ENCODE results near the gene USP7.
"Not testable (repeated sequence)": the region's sequence is repeated elsewhere in the genome, so short reads cannot be mapped to it uniquely, and the experiment has no call there.

DNA sequence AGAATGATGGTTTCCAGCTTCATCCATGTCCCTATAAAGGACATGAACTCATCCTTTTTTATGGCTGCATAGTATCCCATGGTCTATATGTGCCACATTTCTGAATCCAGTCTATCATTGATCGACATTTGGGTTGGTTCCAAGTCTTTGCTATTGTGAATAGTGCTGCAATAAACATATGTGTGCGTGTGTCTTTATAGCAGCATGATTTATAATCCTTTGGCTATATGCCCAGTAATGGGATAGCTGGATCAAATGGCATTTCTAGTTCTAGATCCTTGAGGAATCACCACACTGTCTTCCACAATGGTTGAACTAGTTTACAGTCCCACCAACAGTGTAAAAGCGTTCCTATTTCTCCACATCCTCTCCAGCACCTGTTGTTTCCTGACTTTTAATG is 12.5 kb upstream of the USP7 start:
- TF ChIP-seq, protein P1, sequence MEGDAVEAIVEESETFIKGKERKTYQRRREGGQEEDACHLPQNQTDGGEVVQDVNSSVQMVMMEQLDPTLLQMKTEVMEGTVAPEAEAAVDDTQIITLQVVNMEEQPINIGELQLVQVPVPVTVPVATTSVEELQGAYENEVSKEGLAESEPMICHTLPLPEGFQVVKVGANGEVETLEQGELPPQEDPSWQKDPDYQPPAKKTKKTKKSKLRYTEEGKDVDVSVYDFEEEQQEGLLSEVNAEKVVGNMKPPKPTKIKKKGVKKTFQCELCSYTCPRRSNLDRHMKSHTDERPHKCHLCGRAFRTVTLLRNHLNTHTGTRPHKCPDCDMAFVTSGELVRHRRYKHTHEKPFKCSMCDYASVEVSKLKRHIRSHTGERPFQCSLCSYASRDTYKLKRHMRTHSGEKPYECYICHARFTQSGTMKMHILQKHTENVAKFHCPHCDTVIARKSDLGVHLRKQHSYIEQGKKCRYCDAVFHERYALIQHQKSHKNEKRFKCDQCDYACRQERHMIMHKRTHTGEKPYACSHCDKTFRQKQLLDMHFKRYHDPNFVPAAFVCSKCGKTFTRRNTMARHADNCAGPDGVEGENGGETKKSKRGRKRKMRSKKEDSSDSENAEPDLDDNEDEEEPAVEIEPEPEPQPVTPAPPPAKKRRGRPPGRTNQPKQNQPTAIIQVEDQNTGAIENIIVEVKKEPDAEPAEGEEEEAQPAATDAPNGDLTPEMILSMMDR (IDR thresholded peaks at IDR 0.05): not testable (repeated sequence)
- not testable (repeated sequence) for TF ChIP-seq POLR2A (IDR thresholded peaks at IDR 0.05)

Measured in testis (tissue), 2 donors.